Smooth muscle cell (in vitro differentiated cells): ENCODE measurements around the gene DACT2. TPM values are rescaled to one million over a fixed set of nuclear protein-coding genes. Genes with fewer than 3 reads are reported as not detected.

Experiments used
- DNase-seq: peaks from one replicate; lab custom pipeline; 2025; ENCODE audit not compliant: unreplicated experiment; lab: John Stamatoyannopoulos, UW
- H2AFZ ChIP-seq: fragments of 200-600 bp; sonication (generic); 2 replicates; pipeline ENCODE4 v1.6.0; 2016; ENCODE audit warnings: antibody characterized with exemption, low read depth, mild to moderate bottlenecking
- H3F3A ChIP-seq: fragments of 200-600 bp; sonication (generic); 2 replicates; pipeline ENCODE4 v1.6.0; 2017; ENCODE audit warnings: antibody characterized with exemption, low read depth
- H3K27ac ChIP-seq: fragments of 200-600 bp; sonication (generic); 2 replicates; pipeline ENCODE4 v1.5.1; 2016; ENCODE audit warnings: low read depth, mild to moderate bottlenecking
- H3K27me3 ChIP-seq: fragments of 200-600 bp; sonication (generic); 2 replicates; pipeline ENCODE4 v1.6.1; 2016; ENCODE audit warnings: low read depth, mild to moderate bottlenecking
- H3K36me3 ChIP-seq: fragments of 200-600 bp; sonication (generic); 2 replicates; pipeline ENCODE4 v1.5.1; 2016; ENCODE audit warnings: low read depth
- H3K4me1 ChIP-seq: fragments of 200-600 bp; sonication (generic); 2 replicates; pipeline ENCODE4 v1.5.1; 2016; ENCODE audit warnings: low read depth
- H3K4me2 ChIP-seq: fragments of 200-600 bp; sonication (generic); 2 replicates; pipeline ENCODE4 v1.6.0; 2016; ENCODE audit warnings: mild to moderate bottlenecking
- H3K4me3 ChIP-seq: fragments of 200-600 bp; sonication (generic); 2 replicates; pipeline ENCODE4 v1.5.1; 2016; ENCODE audit warnings: mild to moderate bottlenecking
- H3K79me2 ChIP-seq: fragments of 200-600 bp; sonication (generic); 2 replicates; pipeline ENCODE4 v1.6.0; 2016; ENCODE audit warnings: low read depth, mild to moderate bottlenecking
- H3K9ac ChIP-seq: fragments of 200-600 bp; sonication (generic); 2 replicates; pipeline ENCODE4 v1.6.0; 2016; ENCODE audit warnings: low read depth
- H3K9me3 ChIP-seq: fragments of 200-600 bp; sonication (generic); replicated peaks from 2 replicates; pipeline ENCODE4 v1.5.1; 2016; ENCODE audit warnings: low read depth
- H4K20me1 ChIP-seq: fragments of 200-600 bp; sonication (generic); 2 replicates; pipeline ENCODE4 v1.6.0; 2016; ENCODE audit warnings: low read depth
- WGBS: methylation state at CpG from one replicate; pipeline ENCODE4 v1.1.7; 2016; ENCODE audit warnings: low lambda C conversion rate; 5-methylcytosine and 5-hydroxymethylcytosine counted together
- polyA plus RNA-seq: library from polyadenylated mRNA; unstranded; fragments of >200 nt; fragmentation: Nextera tagmentation; extraction: Ambion mirVana; gene quantifications from 2 replicates; pipeline ENCODE4 v1.2.1, GENCODE V29; 2016
- total RNA-seq: library from RNA; depleted of rRNA; stranded (reverse); fragments of >200 nt; gene quantifications from 2 replicates; pipeline ENCODE4 v1.2.3, GENCODE V29; 2014
- TF ChIP-seq, protein P1 (sequence below): fragments of 200-600 bp; sonication (generic); IDR thresholded peaks from 2 replicates; pipeline ENCODE4 v1.5.1; 2017; ENCODE audit warnings: borderline replicate concordance, mild to moderate bottlenecking, antibody characterized with exemption; ENCODE audit not compliant: insufficient read depth, poor library complexity, severe bottlenecking

Gene DACT2
- total and polyA plus RNA-seq, 2 experiments from 2014 or later: 0.06 to 0.18 TPM

DNA sequence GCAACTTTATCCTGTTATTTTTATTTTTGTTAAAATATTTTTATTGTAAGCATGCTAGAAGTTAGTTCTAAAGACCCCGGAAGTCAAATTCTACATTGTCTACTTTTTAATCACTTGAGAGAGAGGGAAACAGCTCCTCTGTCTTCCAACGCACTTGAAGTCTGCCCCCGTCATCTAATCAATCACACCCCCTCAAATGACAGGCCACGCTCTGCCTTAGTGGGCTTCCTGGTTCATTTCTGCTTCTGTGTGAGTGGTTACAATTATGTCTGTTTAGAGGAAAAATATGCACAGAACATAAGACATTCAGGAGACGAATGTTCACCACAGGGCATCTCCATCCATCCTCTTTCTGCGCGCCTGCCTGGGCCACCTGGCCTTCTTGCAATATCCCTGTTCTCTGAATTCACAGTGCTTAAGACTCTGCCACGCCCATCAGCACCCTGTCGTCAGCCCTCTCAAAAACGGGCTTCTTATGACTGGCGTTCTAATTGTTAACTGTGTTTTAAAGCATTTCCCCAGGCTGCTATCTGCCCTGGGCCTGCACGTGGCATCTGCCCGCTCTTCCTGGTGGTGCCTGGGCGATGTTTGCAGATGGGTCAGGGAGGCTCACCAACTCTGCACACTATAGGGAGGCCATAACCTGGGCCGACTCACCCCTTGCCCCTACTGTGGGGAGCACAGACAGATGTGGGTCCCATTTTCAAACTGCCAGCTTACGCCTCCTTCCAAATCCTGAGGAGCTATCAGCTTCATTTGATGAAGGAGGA is 15.4 kb downstream of the DACT2 start:
- no peak for DNase-seq
- Histone ChIP-seq H3K4me1 (peaks cover 18% of the 10 kb centered on the region), H3K36me3 (no peaks in the 10 kb centered on the region), H3K27ac (no peak overlapping the region), H3K27me3 (no peaks in the 10 kb centered on the region), H3K79me2 (no peaks in the 10 kb centered on the region), H3F3A (no peaks in the 10 kb centered on the region), H3K4me2 (no peak overlapping the region), H4K20me1 (no peaks in the 10 kb centered on the region), H3K9ac (no peak overlapping the region), H2AFZ (no peak overlapping the region), H3K9me3 (no peaks in the 10 kb centered on the region), H3K4me3 (no peak overlapping the region)
- WGBS: 91% methylated on average over 16 of the region's 16 CpGs
- TF ChIP-seq, protein P1, sequence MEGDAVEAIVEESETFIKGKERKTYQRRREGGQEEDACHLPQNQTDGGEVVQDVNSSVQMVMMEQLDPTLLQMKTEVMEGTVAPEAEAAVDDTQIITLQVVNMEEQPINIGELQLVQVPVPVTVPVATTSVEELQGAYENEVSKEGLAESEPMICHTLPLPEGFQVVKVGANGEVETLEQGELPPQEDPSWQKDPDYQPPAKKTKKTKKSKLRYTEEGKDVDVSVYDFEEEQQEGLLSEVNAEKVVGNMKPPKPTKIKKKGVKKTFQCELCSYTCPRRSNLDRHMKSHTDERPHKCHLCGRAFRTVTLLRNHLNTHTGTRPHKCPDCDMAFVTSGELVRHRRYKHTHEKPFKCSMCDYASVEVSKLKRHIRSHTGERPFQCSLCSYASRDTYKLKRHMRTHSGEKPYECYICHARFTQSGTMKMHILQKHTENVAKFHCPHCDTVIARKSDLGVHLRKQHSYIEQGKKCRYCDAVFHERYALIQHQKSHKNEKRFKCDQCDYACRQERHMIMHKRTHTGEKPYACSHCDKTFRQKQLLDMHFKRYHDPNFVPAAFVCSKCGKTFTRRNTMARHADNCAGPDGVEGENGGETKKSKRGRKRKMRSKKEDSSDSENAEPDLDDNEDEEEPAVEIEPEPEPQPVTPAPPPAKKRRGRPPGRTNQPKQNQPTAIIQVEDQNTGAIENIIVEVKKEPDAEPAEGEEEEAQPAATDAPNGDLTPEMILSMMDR: no peak

DNA sequence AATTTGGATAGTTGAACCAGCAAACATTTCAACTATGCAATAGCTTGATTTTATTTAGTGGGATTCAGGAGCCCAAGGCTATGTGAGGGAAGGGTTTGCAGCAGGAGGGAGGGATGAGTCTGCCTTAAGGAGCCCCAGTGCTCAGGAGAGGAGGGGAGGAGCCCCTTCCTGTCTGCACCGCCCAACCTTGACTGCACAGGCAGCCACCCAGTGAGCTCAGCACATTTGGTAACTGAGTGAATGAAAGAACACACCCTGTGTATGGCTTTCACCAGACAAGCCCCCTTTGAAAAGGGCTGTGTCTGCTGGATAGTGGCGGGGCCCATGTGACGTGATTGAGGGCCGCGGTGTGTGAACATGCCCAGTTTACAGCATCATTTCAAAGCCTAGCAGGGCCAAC is 17.0 kb downstream of the DACT2 start:
- Histone ChIP-seq H3K4me3 (no peak overlapping the region), H3F3A (no peaks in the 10 kb centered on the region), H2AFZ (no peak overlapping the region), H3K79me2 (no peaks in the 10 kb centered on the region), H3K4me2 (no peak overlapping the region), H3K9me3 (no peaks in the 10 kb centered on the region), H3K27me3 (no peaks in the 10 kb centered on the region), H3K27ac (no peak overlapping the region), H3K36me3 (no peaks in the 10 kb centered on the region), H3K4me1 (peaks cover 18% of the 10 kb centered on the region), H3K9ac (no peak overlapping the region), H4K20me1 (no peaks in the 10 kb centered on the region)
- no peak for DNase-seq
- TF ChIP-seq, protein P1: no peak
- WGBS: 76% methylated on average over 5 of the region's 5 CpGs

DNA sequence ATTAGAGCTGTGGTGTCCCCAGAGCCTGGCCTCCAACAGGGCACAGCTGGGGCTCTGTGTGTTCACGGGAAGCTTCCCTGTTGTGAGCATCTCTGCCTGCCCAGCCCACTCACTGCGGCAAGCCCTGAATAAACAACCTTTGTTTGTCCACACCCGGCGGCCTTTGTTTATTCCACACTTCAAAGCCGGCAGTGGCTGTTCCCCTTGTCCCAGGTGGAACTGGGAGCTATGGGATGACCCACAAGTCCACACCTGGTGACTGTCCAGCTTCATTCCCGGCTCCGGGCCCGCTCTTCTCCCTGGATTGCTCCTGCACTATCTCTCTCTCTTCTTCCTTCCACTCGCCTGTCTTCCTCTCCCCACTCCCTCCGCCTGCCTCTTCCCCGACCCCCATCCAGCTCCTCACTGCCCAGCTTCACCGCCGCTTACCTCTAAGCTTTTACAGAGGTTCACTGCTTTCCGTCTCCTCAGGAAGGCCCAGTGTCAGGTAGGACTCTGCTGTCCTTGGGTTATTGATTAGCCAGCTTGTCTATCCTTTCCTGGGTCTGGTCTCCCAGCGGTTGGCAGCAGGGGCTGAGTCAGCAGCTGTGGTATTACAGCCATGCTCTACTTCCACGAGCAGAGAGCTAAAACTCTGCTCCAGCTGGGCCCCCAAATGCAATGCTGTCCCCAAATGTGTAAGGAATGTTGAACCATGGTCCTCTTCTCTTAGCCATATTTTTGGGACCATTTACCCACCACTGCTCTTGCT is 17.8 kb downstream of the DACT2 start:
- peak overlapping the region; percentile 44 for H3K4me2 ChIP-seq
- TF ChIP-seq, protein P1: no peak

More for the DNA sequence above, 17.8 kb downstream of the DACT2 start:
- Histone ChIP-seq H3K4me3 (no peak overlapping the region), H3F3A (no peaks in the 10 kb centered on the region), H3K27ac (no peak overlapping the region), H3K9ac (no peak overlapping the region), H4K20me1 (no peaks in the 10 kb centered on the region), H2AFZ (no peak overlapping the region), H3K27me3 (no peaks in the 10 kb centered on the region), H3K79me2 (no peaks in the 10 kb centered on the region), H3K9me3 (no peaks in the 10 kb centered on the region), H3K4me1 (peaks cover 18% of the 10 kb centered on the region), H3K36me3 (no peaks in the 10 kb centered on the region)
- WGBS: 43% methylated on average over 14 of the region's 16 CpGs
- DNase-seq: no peak
